B cell (primary cell): ENCODE results near the gene PTPRQ.

ENCODE experiments used
- EZH2 ChIP-seq: IDR thresholded peaks from 2 replicates; pipeline ENCODE4 v1.6.1; 2012; ENCODE audit warnings: borderline replicate concordance, low read depth, mild to moderate bottlenecking, moderate library complexity, low read length; ENCODE audit not compliant: insufficient read depth, poor library complexity, severe bottlenecking
- TF ChIP-seq, protein P1 (sequence below): fragments of 200-600 bp; IDR thresholded peaks from one replicate; pipeline ENCODE4 v1.8.0; 2022; ENCODE audit warnings: antibody characterized with exemption, mild to moderate bottlenecking

DNA sequence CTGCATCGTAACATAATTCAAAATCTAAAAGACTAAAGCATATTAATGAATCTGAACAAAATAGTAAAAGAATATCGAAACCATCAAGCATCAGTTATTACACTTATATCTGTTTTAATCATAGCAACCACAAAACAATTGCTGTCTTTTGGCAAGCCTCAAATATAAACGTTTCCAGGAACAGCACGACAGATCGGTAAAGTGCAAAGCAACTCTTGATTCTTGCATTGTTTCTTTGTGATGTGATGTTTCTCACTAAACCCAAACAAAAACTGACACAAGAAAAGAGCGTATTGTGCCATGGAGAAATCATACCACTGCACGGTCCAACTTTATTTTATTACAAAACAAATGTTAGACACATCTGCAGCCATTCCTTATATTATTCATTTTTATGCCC is 254.2 kb downstream of the PTPRQ start:
- TF ChIP-seq, protein P1, sequence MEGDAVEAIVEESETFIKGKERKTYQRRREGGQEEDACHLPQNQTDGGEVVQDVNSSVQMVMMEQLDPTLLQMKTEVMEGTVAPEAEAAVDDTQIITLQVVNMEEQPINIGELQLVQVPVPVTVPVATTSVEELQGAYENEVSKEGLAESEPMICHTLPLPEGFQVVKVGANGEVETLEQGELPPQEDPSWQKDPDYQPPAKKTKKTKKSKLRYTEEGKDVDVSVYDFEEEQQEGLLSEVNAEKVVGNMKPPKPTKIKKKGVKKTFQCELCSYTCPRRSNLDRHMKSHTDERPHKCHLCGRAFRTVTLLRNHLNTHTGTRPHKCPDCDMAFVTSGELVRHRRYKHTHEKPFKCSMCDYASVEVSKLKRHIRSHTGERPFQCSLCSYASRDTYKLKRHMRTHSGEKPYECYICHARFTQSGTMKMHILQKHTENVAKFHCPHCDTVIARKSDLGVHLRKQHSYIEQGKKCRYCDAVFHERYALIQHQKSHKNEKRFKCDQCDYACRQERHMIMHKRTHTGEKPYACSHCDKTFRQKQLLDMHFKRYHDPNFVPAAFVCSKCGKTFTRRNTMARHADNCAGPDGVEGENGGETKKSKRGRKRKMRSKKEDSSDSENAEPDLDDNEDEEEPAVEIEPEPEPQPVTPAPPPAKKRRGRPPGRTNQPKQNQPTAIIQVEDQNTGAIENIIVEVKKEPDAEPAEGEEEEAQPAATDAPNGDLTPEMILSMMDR, result no peak
- no peak for TF ChIP-seq EZH2
